ENCODE results near the gene CCDC102B. TPM values are rescaled to one million over a fixed set of nuclear protein-coding genes. Genes with fewer than 3 reads are reported as not detected.

The CCDC102B gene
- total RNA-seq, 1 donor from 2014 or later = 8.1 TPM

DNA sequence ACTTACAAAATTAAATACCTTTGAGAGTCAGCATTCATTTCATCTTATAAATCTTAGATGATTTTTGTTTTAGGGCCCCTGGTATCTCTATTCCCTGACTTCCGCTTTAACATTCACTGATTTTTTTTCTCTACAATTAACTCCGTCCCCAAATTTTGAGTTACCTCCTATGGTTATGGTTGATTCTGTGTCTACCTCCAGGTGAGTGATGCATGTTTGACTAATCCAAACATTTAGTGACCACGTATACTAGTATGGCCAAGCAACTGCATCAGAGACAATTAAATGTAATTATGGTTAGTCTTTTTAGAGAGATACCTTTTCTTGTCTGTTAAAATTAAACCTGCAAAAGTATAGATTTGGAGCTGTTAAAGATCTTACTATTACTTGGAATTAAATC, 120.3 kb downstream of the CCDC102B start:
- Mint-ChIP-seq H3K36me3 (ENCODE audit: low read depth) (no peaks in the 10 kb centered on the region), H3K9me3 (ENCODE audit: low read depth) (no peaks in the 10 kb centered on the region), H3K27me3 (ENCODE audit: low read depth) (no peaks in the 10 kb centered on the region), H3K4me1 (ENCODE audit: low read depth) (no peaks in the 10 kb centered on the region), H3K27ac (ENCODE audit: unreplicated experiment) (no peak overlapping the region), H3K4me3 (ENCODE audit: unreplicated experiment) (no peak overlapping the region)
- no peak for DNase-seq (ENCODE audit: low spot score)
- TF ChIP-seq, protein P1, sequence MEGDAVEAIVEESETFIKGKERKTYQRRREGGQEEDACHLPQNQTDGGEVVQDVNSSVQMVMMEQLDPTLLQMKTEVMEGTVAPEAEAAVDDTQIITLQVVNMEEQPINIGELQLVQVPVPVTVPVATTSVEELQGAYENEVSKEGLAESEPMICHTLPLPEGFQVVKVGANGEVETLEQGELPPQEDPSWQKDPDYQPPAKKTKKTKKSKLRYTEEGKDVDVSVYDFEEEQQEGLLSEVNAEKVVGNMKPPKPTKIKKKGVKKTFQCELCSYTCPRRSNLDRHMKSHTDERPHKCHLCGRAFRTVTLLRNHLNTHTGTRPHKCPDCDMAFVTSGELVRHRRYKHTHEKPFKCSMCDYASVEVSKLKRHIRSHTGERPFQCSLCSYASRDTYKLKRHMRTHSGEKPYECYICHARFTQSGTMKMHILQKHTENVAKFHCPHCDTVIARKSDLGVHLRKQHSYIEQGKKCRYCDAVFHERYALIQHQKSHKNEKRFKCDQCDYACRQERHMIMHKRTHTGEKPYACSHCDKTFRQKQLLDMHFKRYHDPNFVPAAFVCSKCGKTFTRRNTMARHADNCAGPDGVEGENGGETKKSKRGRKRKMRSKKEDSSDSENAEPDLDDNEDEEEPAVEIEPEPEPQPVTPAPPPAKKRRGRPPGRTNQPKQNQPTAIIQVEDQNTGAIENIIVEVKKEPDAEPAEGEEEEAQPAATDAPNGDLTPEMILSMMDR (IDR thresholded peaks at IDR 0.05) = no peak

- Mint-ChIP-seq H3K4me3 (ENCODE audit: unreplicated experiment) (no peak overlapping the region), H3K36me3 (ENCODE audit: low read depth) (no peaks in the 10 kb centered on the region), H3K4me1 (ENCODE audit: low read depth) (no peaks in the 10 kb centered on the region), H3K9me3 (ENCODE audit: low read depth) (no peaks in the 10 kb centered on the region), H3K27me3 (ENCODE audit: low read depth) (no peaks in the 10 kb centered on the region), H3K27ac (ENCODE audit: unreplicated experiment) (no peak overlapping the region)
- TF ChIP-seq, protein P1 (IDR thresholded peaks at IDR 0.05) = no peak
- no peak for DNase-seq (ENCODE audit: low spot score)
Measured at GRCh38 chr18:68919900-68920299, 122.0 kb downstream of the CCDC102B start.

GRCh38 chr18:68922392-68922791, 124.5 kb downstream of the CCDC102B start:
- H3K27me3 Mint-ChIP-seq (ENCODE audit: low read depth) = no peaks in the 10 kb centered on the region
- no peak overlapping the region for H3K4me3 Mint-ChIP-seq (ENCODE audit: unreplicated experiment)
- TF ChIP-seq, protein P1 (IDR thresholded peaks at IDR 0.05) = no peak
- peaks cover 2% of the 10 kb centered on the region for H3K9me3 Mint-ChIP-seq (ENCODE audit: low read depth)
- H3K4me1 Mint-ChIP-seq (ENCODE audit: low read depth) = no peaks in the 10 kb centered on the region
- DNase-seq (ENCODE audit: low spot score) = no peak
- H3K27ac Mint-ChIP-seq (ENCODE audit: unreplicated experiment) = no peak overlapping the region
- H3K36me3 Mint-ChIP-seq (ENCODE audit: low read depth) = no peaks in the 10 kb centered on the region

DNA sequence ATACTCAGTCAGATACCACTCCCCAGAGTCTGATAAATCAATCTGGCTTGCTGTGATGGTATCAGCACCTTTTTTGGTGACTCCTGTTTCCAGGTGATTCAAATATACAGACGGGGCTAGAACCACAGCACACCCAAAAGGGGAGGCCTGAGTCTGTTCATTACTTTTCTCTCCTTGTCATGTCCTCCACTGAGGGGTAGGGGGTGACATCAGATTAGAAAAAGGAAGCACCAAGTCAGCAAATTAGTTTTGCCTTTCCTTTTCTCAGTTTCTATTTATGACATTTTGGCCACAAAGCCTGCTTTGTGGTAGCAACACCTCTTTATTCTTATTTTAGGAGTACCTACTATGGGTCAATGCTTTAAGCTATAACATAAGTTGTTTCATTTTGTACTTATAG, 127.4 kb downstream of the CCDC102B start:
- Mint-ChIP-seq H3K9me3 (ENCODE audit: low read depth) (peaks cover 6% of the 10 kb centered on the region), H3K27ac (ENCODE audit: unreplicated experiment) (no peak overlapping the region), H3K27me3 (ENCODE audit: low read depth) (no peaks in the 10 kb centered on the region), H3K36me3 (ENCODE audit: low read depth) (no peaks in the 10 kb centered on the region), H3K4me3 (ENCODE audit: unreplicated experiment) (no peak overlapping the region), H3K4me1 (ENCODE audit: low read depth) (no peaks in the 10 kb centered on the region)
- DNase-seq (ENCODE audit: low spot score) = no peak
- TF ChIP-seq, protein P1 (IDR thresholded peaks at IDR 0.05) = peak; percentile 67

- Mint-ChIP-seq H3K9me3 (ENCODE audit: low read depth) (peaks cover 6% of the 10 kb centered on the region), H3K27me3 (ENCODE audit: low read depth) (no peaks in the 10 kb centered on the region), H3K4me1 (ENCODE audit: low read depth) (no peaks in the 10 kb centered on the region), H3K36me3 (ENCODE audit: low read depth) (no peaks in the 10 kb centered on the region), H3K4me3 (ENCODE audit: unreplicated experiment) (no peak overlapping the region), H3K27ac (ENCODE audit: unreplicated experiment) (no peak overlapping the region)
- no peak for DNase-seq (ENCODE audit: low spot score)
- TF ChIP-seq, protein P1 (IDR thresholded peaks at IDR 0.05) = no peak
Measured at GRCh38 chr18:68928762-68929675, 131.1 kb downstream of the CCDC102B start.
